IMR-90 (cell line): ENCODE results near the gene PRR9. TPM values are rescaled to one million over a fixed set of nuclear protein-coding genes. Genes with fewer than 3 reads are reported as not detected.

Experiments used
- ATAC-seq: fragments of 200-7000 bp; cut with Tn5 transposase; 2 replicates; pipeline ENCODE4 v1.9.1; 2020; ENCODE audit warnings: low read depth, mild to moderate bottlenecking, moderate library complexity
- BruUV-seq: library from RNA; stranded (reverse); fragments of 400-500 nt; replicated peaks from 2 replicates; lab custom pipeline; 2021; lab: Mats Ljungman, UMichigan
- CTCF ChIA-PET: fragments of 300-600 bp; formaldehyde crosslinking; extraction: SDS; loops from one replicate; lab custom pipeline; 2021; ENCODE audit warnings: antibody characterized with exemption; lab: Yijun Ruan, JAX
- POLR2A ChIA-PET: fragments of 300-600 bp; sonication (Branson Sonifier 250); formaldehyde crosslinking; loops from one replicate; lab custom pipeline; 2022; ENCODE audit warnings: antibody characterized with exemption; ENCODE audit not compliant: unreplicated experiment; lab: Charles Lee
- DNase-seq: peaks from one replicate; pipeline ENCODE4 v3.0.0; 2013
- H2AFZ ChIP-seq: replicated peaks from 2 replicates; pipeline ENCODE3; 2013; ENCODE audit warnings: low read length, mild to moderate bottlenecking; ENCODE audit not compliant: poor library complexity
- H2AK5ac ChIP-seq: 2 replicates; pipeline ENCODE4 v1.6.1; 2013; ENCODE audit warnings: low read depth, low read length, inconsistent platforms
- H2AK9ac ChIP-seq: replicated peaks from 2 replicates; pipeline ENCODE3; 2013; ENCODE audit warnings: mild to moderate bottlenecking, low read depth, low read length, moderate library complexity; ENCODE audit not compliant: poor library complexity
- H2BK120ac ChIP-seq: 2 replicates; pipeline ENCODE4 v1.6.1; 2013; ENCODE audit warnings: low read depth, low read length, inconsistent platforms
- H2BK15ac ChIP-seq: 3 replicates; pipeline ENCODE4 v1.6.1; 2013; ENCODE audit warnings: low read depth, low read length, inconsistent platforms
- H2BK20ac ChIP-seq: 2 replicates; pipeline ENCODE4 v1.6.1; 2013; ENCODE audit warnings: low read depth, mild to moderate bottlenecking, inconsistent platforms, low read length, moderate library complexity
- H2BK5ac ChIP-seq: 2 replicates; pipeline ENCODE4 v1.6.1; 2013; ENCODE audit warnings: mild to moderate bottlenecking, low read depth, low read length, inconsistent platforms; ENCODE audit not compliant: poor library complexity, severe bottlenecking
- H3K14ac ChIP-seq: replicated peaks from 2 replicates; pipeline ENCODE4 v1.6.1; 2013; ENCODE audit warnings: low read depth, low read length, inconsistent platforms
- H3K18ac ChIP-seq: 2 replicates; pipeline ENCODE4 v1.6.1; 2013; ENCODE audit warnings: low read depth, low read length, control low read depth
- H3K23ac ChIP-seq: 2 replicates; pipeline ENCODE4 v1.6.1; 2013; ENCODE audit warnings: low read depth, low read length, inconsistent platforms
- H3K27ac ChIP-seq: 2 replicates; pipeline ENCODE4 v1.5.1; 2013; ENCODE audit warnings: mild to moderate bottlenecking, control low read depth, low read length; ENCODE audit not compliant: insufficient read depth
- H3K27me3 ChIP-seq: 2 replicates; pipeline ENCODE4 v1.6.1; 2013; ENCODE audit warnings: low read length; ENCODE audit not compliant: control insufficient read depth, insufficient read depth
- H3K36me3 ChIP-seq: 2 replicates; pipeline ENCODE4 v1.6.1; 2013; ENCODE audit warnings: low read length, mixed read lengths; ENCODE audit not compliant: control insufficient read depth, insufficient read depth
- H3K4ac ChIP-seq: 2 replicates; pipeline ENCODE4 v1.6.1; 2013; ENCODE audit warnings: low read depth, low read length, inconsistent platforms
- H3K4me1 ChIP-seq: 2 replicates; pipeline ENCODE4 v1.6.1; 2013; ENCODE audit warnings: low read length, mixed read lengths; ENCODE audit not compliant: control insufficient read depth, insufficient read depth
- H3K4me2 ChIP-seq: 2 replicates; pipeline ENCODE4 v1.6.1; 2013; ENCODE audit warnings: low read depth, mild to moderate bottlenecking, control low read depth, low read length, moderate library complexity
- H3K4me3 ChIP-seq: 2 replicates; pipeline ENCODE4 v1.5.1; 2013; ENCODE audit warnings: low read depth, mild to moderate bottlenecking, control low read depth, low read length, moderate library complexity; ENCODE audit not compliant: insufficient read depth
- H3K56ac ChIP-seq: 2 replicates; pipeline ENCODE4 v1.6.1; 2013; ENCODE audit warnings: low read length, inconsistent platforms; ENCODE audit not compliant: insufficient read depth; ENCODE audit errors: extremely low read depth
- H3K79me1 ChIP-seq, 2 experiments: 2 replicates each; pipeline ENCODE4 v1.6.1; 2013; ENCODE audit warnings: low read length in 2 of 2, inconsistent platforms in 1 of 2, low read depth in 1 of 2
- H3K9ac ChIP-seq: 2 replicates; pipeline ENCODE4 v1.6.1; 2013; ENCODE audit warnings: low read depth, low read length, control low read depth
- H3K9me1 ChIP-seq: 2 replicates; pipeline ENCODE4 v1.6.1; 2013; ENCODE audit warnings: low read length, inconsistent platforms; ENCODE audit not compliant: insufficient read depth
- H3K9me3 ChIP-seq: 2 replicates; pipeline ENCODE4 v1.6.1; 2013; ENCODE audit warnings: low read length; ENCODE audit not compliant: control insufficient read depth, insufficient read depth
- H4K20me1 ChIP-seq: 2 replicates; pipeline ENCODE4 v1.6.1; 2013; ENCODE audit warnings: low read length, inconsistent platforms; ENCODE audit not compliant: insufficient read depth
- H4K5ac ChIP-seq: 2 replicates; pipeline ENCODE4 v1.6.1; 2013; ENCODE audit warnings: mild to moderate bottlenecking, low read depth, low read length, control low read depth
- H4K8ac ChIP-seq, 2 experiments: 2 replicates each; pipeline ENCODE4 v1.6.1; 2013; ENCODE audit warnings: low read depth in 2 of 2, low read length in 2 of 2, control low read depth in 1 of 2, inconsistent platforms in 1 of 2
- H4K91ac ChIP-seq: 2 replicates; pipeline ENCODE4 v1.6.1; 2013; ENCODE audit warnings: low read depth, low read length, inconsistent platforms; ENCODE audit not compliant: insufficient read depth
- BHLHE40 ChIP-seq: fragments of 150-350 bp; IDR thresholded peaks from 2 replicates; pipeline ENCODE4 v1.6.1; 2016; ENCODE audit warnings: mild to moderate bottlenecking, low read depth, low read length
- CEBPB ChIP-seq: IDR thresholded peaks from 2 replicates; pipeline ENCODE4 v1.6.1; 2012; ENCODE audit warnings: low read depth, low read length, improper control_type of control experiment
- CHD1 ChIP-seq: IDR thresholded peaks from 2 replicates; pipeline ENCODE4 v1.6.1; 2012; ENCODE audit warnings: low read depth, low read length, improper control_type of control experiment
- FOS ChIP-seq: fragments of 150-350 bp; IDR thresholded peaks from 2 replicates; pipeline ENCODE4 v1.6.1; 2016; ENCODE audit warnings: low read depth, low read length
- MAFK ChIP-seq: IDR thresholded peaks from 2 replicates; pipeline ENCODE4 v1.6.1; 2012; ENCODE audit warnings: low read depth, low read length, improper control_type of control experiment
- MAZ ChIP-seq: IDR thresholded peaks from 2 replicates; pipeline ENCODE4 v1.6.1; 2012; ENCODE audit warnings: low read depth, mild to moderate bottlenecking, low read length, improper control_type of control experiment, moderate library complexity, borderline replicate concordance
- MXI1 ChIP-seq: IDR thresholded peaks from 2 replicates; pipeline ENCODE4 v1.6.1; 2012; ENCODE audit warnings: low read depth, mild to moderate bottlenecking, low read length, moderate library complexity, borderline replicate concordance
- NFE2L2 ChIP-seq: fragments of 150-350 bp; IDR thresholded peaks from 2 replicates; pipeline ENCODE4 v1.6.1; 2016; ENCODE audit warnings: low read depth, mild to moderate bottlenecking, low read length
- POLR2A ChIP-seq: IDR thresholded peaks from 2 replicates; pipeline ENCODE4 v1.6.1; 2012; ENCODE audit warnings: mild to moderate bottlenecking, low read depth, low read length
- RAD21 ChIP-seq: IDR thresholded peaks from 2 replicates; pipeline ENCODE4 v1.6.1; 2012; ENCODE audit warnings: low read length, improper control_type of control experiment
- RCOR1 ChIP-seq: IDR thresholded peaks from 2 replicates; pipeline ENCODE4 v1.6.1; 2012; ENCODE audit warnings: mild to moderate bottlenecking, low read length, improper control_type of control experiment; ENCODE audit not compliant: insufficient replicate concordance
- RFX5 ChIP-seq: IDR thresholded peaks from 2 replicates; pipeline ENCODE4 v1.8.0; 2012; ENCODE audit warnings: low read depth, mild to moderate bottlenecking, low read length, moderate library complexity
- SMC3 ChIP-seq: fragments of 150-350 bp; IDR thresholded peaks from 2 replicates; pipeline ENCODE4 v1.6.1; 2016; ENCODE audit warnings: low read depth, mild to moderate bottlenecking, antibody characterized with exemption, low read length, moderate library complexity
- WGBS, 2 experiments: methylation state at CpG; one replicate each; pipeline versions ENCODE4 v1.1.5 to v1.1.7; 2013; ENCODE audit warnings: missing lambda C conversion rate in 2 of 2; ENCODE audit not compliant: insufficient read length in 1 of 2; ENCODE audit errors: extremely low coverage in 2 of 2; 5-methylcytosine and 5-hydroxymethylcytosine counted together
- dilution Hi-C: fragments of 300-500 bp; cut with HindIII; formaldehyde crosslinking; loops from one replicate; pipeline ENCODE4 v1.14.3; 2018; ENCODE audit warnings: low sequenced_read_pairs; ENCODE audit not compliant: unreplicated experiment
- in situ Hi-C: fragments of 300-500 bp; cut with MboI; formaldehyde crosslinking; loops from 3 replicates; pipeline ENCODE4 v1.14.3; 2019; ENCODE audit warnings: low sequenced_read_pairs, inconsistent platforms, mixed read lengths
- intact Hi-C: fragments of 100-400 bp; cut with micrococcal nuclease; formaldehyde crosslinking; loops from 2 replicates; pipeline ENCODE4 v1.10.0; 2022
- polyA plus RNA-seq, 3 experiments: library from polyadenylated mRNA; depleted of rRNA; stranded (reverse); fragments of >200 nt; gene quantifications; 2 replicates each; pipeline ENCODE4 v1.2.3, GENCODE V29; 2012; ENCODE audit warnings: low replicate concordance in 1 of 3
- total RNA-seq: library from RNA; depleted of rRNA; stranded (reverse); fragments of >200 nt; gene quantifications from 2 replicates; pipeline ENCODE4 v1.2.3, GENCODE V29; 2012
- TF ChIP-seq, protein P1 (sequence below): fragments of 150-350 bp; IDR thresholded peaks from 2 replicates; pipeline ENCODE4 v1.6.1; 2016; ENCODE audit warnings: low read depth, mild to moderate bottlenecking, low read length, moderate library complexity, borderline replicate concordance
- TF ChIP-seq, protein P2 (sequence below): fragments of 150-350 bp; IDR thresholded peaks from 2 replicates; pipeline ENCODE4 v1.6.1; 2017; ENCODE audit warnings: mild to moderate bottlenecking, antibody characterized with exemption, low read length, low read depth
- TF ChIP-seq, protein P3 (sequence below): conservative IDR thresholded peaks from 2 replicates; pipeline ENCODE4 v1.5.1; 2012; ENCODE audit warnings: mild to moderate bottlenecking, low read depth, low read length, improper control_type of control experiment

PRR9 gene
- total and polyA plus RNA-seq, 2 of the 4 experiments (the other 2 are of a cell fraction) = not detected

DNA sequence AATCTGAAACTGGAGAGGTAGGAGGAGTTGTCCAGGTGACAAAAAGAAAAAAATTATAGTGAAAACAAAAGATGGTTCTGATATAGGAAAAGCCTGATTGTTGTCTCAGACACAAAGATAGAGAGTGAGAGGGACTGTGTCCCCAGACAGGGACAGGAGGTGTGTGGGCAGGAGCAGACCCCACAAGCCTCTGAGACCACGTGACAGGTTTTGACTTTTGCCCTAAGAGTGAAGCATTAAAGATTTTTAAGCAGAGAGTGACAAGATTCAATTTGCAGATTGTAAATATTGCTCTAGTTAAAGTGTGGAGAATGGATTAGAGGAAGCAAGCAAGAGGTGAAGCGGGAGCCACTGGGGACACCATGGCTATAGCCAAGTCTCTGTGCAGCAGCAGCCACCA lies 10.4 kb downstream of the PRR9 start:
- H3K18ac ChIP-seq = no peak overlapping the region
- ChIA-PET POLR2A (no interaction called here), CTCF (no interaction called here)
- no peak overlapping the region for H2AK5ac ChIP-seq
- no peak overlapping the region for H3K23ac ChIP-seq
- H3K27ac ChIP-seq = no peak overlapping the region
- dilution Hi-C loops = no loop called here
- 21% methylated on average over 2 of the region's 2 CpGs; no CpG with 5 or more reads in 1 of the 2 experiments for whole genome bisulfite sequencing, 2 experiments
- no peak overlapping the region for H2BK20ac ChIP-seq
- H4K91ac ChIP-seq = no peak overlapping the region
- H2BK120ac ChIP-seq = no peak overlapping the region
- H2AFZ ChIP-seq = no peak overlapping the region
- H3K4me1 ChIP-seq = no peaks in the 10 kb centered on the region
- BruUV-seq = no TSS peak
- H4K5ac ChIP-seq = no peak overlapping the region
- no peaks in the 10 kb centered on the region for H3K36me3 ChIP-seq
- no peak overlapping the region for H3K9ac ChIP-seq
- no peak overlapping the region for H2BK15ac ChIP-seq
- H4K8ac ChIP-seq = no peak overlapping the region
- in situ Hi-C loops = loop anchor here (5.0 kb wide), 1 partner anchor 356 kb away; no protein-coding TSS in a partner anchor
- H3K14ac ChIP-seq = no peak overlapping the region
- H3K56ac ChIP-seq = no peak overlapping the region
- no peak overlapping the region for H3K4ac ChIP-seq
- no peak overlapping the region for H2BK5ac ChIP-seq
- DNase-seq (no peak), ATAC-seq (no peak)
- H2AK9ac ChIP-seq = no peak overlapping the region
- no peak overlapping the region for H3K4me3 ChIP-seq
- intact Hi-C loops = loop anchor here (2.0 kb wide), 1 partner anchor 359 kb away; no protein-coding TSS in a partner anchor
- H3K79me1 ChIP-seq = no peaks in the 10 kb centered on the region
- H3K9me1 ChIP-seq = no peaks in the 10 kb centered on the region
- no peaks in the 10 kb centered on the region for H4K20me1 ChIP-seq
- TF ChIP-seq, protein P1, sequence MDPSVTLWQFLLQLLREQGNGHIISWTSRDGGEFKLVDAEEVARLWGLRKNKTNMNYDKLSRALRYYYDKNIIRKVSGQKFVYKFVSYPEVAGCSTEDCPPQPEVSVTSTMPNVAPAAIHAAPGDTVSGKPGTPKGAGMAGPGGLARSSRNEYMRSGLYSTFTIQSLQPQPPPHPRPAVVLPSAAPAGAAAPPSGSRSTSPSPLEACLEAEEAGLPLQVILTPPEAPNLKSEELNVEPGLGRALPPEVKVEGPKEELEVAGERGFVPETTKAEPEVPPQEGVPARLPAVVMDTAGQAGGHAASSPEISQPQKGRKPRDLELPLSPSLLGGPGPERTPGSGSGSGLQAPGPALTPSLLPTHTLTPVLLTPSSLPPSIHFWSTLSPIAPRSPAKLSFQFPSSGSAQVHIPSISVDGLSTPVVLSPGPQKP = no peak
- TF ChIP-seq, protein P2, sequence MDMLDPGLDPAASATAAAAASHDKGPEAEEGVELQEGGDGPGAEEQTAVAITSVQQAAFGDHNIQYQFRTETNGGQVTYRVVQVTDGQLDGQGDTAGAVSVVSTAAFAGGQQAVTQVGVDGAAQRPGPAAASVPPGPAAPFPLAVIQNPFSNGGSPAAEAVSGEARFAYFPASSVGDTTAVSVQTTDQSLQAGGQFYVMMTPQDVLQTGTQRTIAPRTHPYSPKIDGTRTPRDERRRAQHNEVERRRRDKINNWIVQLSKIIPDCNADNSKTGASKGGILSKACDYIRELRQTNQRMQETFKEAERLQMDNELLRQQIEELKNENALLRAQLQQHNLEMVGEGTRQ = no peak
- TF ChIP-seq BHLHE40 = no peak
- no peak for TF ChIP-seq NFE2L2
- no peak for TF ChIP-seq POLR2A
- no peak for TF ChIP-seq RCOR1
- TF ChIP-seq SMC3 = no peak
- TF ChIP-seq MXI1 = no peak
- TF ChIP-seq, protein P3, sequence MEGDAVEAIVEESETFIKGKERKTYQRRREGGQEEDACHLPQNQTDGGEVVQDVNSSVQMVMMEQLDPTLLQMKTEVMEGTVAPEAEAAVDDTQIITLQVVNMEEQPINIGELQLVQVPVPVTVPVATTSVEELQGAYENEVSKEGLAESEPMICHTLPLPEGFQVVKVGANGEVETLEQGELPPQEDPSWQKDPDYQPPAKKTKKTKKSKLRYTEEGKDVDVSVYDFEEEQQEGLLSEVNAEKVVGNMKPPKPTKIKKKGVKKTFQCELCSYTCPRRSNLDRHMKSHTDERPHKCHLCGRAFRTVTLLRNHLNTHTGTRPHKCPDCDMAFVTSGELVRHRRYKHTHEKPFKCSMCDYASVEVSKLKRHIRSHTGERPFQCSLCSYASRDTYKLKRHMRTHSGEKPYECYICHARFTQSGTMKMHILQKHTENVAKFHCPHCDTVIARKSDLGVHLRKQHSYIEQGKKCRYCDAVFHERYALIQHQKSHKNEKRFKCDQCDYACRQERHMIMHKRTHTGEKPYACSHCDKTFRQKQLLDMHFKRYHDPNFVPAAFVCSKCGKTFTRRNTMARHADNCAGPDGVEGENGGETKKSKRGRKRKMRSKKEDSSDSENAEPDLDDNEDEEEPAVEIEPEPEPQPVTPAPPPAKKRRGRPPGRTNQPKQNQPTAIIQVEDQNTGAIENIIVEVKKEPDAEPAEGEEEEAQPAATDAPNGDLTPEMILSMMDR = no peak
- no peak for TF ChIP-seq MAFK
- TF ChIP-seq CHD1 = no peak
- no peak for TF ChIP-seq CEBPB
- TF ChIP-seq RFX5 = no peak
- TF ChIP-seq FOS = no peak
- no peak for TF ChIP-seq RAD21
- no peak for TF ChIP-seq MAZ
- no peaks in the 10 kb centered on the region for H3K9me3 ChIP-seq
- no peak overlapping the region for H3K4me2 ChIP-seq
- H3K27me3 ChIP-seq = no peaks in the 10 kb centered on the region
